B cell (primary cell): Measurements from ENCODE around the gene S100A9. TPM values are rescaled to one million over a fixed set of nuclear protein-coding genes. Genes with fewer than 3 reads are reported as not detected.

Source experiments
- ATAC-seq: fragments of 200-7000 bp; cut with Tn5 transposase; one replicate; pipeline ENCODE4 v1.10.0; 2021; ENCODE audit warnings: low read depth, mild to moderate bottlenecking, moderate number of reproducible peaks, moderate library complexity
- CTCF ChIA-PET: fragments of 350-600 bp; sonication (Branson Sonifier 250); formaldehyde crosslinking; loops from one replicate; lab custom pipeline; 2021; ENCODE audit warnings: antibody characterized with exemption, inconsistent platforms; lab: Charles Lee
- POLR2A ChIA-PET: fragments of 350-600 bp; sonication (Branson Sonifier 250); formaldehyde crosslinking; loops from one replicate; lab custom pipeline; 2021; ENCODE audit warnings: antibody characterized with exemption; lab: Charles Lee
- DNase-seq: peaks from one replicate; pipeline ENCODE4 v3.0.0; 2013
- H2AFZ ChIP-seq: 2 replicates; pipeline ENCODE4 v1.6.1; 2012; ENCODE audit warnings: mild to moderate bottlenecking, low read depth, low read length; ENCODE audit not compliant: insufficient read depth, poor library complexity, severe bottlenecking
- H3K27ac ChIP-seq, 2 donors: 1 replicate in 1 of 2; 2 replicates in 1 of 2; pipeline ENCODE4 v1.5.1; 2012 to 2013; ENCODE audit warnings: low read length in 2 of 2, mild to moderate bottlenecking in 2 of 2, moderate library complexity in 1 of 2
- H3K27me3 ChIP-seq, 4 experiments: fragments of 200-600 bp in 1 of 4; sonication (generic) in 1 of 4; replicated peaks in 1 of 4; 1 replicate in 2 of 4; 2 replicates in 2 of 4; pipeline versions ENCODE4 v1.6.1 to v1.7.0; 2013 to 2016; ENCODE audit warnings: low read length in 3 of 4, mild to moderate bottlenecking in 2 of 4, mixed read lengths in 1 of 4, moderate library complexity in 1 of 4; ENCODE audit not compliant: insufficient read depth in 4 of 4, control insufficient read depth in 3 of 4; ENCODE audit errors: control extremely low read depth in 1 of 4
- H3K36me3 ChIP-seq, 2 experiments: replicated peaks in 1 of 2; 1 replicate in 1 of 2; 2 replicates in 1 of 2; pipeline versions ENCODE4 v1.6.1 to v1.7.1; 2013; ENCODE audit warnings: low read length in 1 of 2; ENCODE audit not compliant: insufficient read depth in 2 of 2, control insufficient read depth in 1 of 2; ENCODE audit errors: control extremely low read depth in 1 of 2, extremely low read depth in 1 of 2
- H3K4me1 ChIP-seq, 2 donors: fragments of 200-600 bp in 1 of 2; sonication (generic) in 1 of 2; 1 replicate in 1 of 2; 2 replicates in 1 of 2; pipeline versions ENCODE4 v1.5.1 to v1.6.1; 2013 to 2017; ENCODE audit warnings: low read length in 2 of 2; ENCODE audit not compliant: control insufficient read depth in 2 of 2, insufficient read depth in 2 of 2
- H3K4me2 ChIP-seq: replicated peaks from 2 replicates; pipeline ENCODE3; 2012; ENCODE audit warnings: mild to moderate bottlenecking, low read depth, low read length; ENCODE audit not compliant: poor library complexity, severe bottlenecking
- H3K4me3 ChIP-seq, 5 experiments: fragments of 200-600 bp in 1 of 5; sonication (generic) in 1 of 5; 1 replicate in 3 of 5; 2 replicates in 2 of 5; pipeline versions ENCODE4 v1.5.1 to v1.7.0; 2011 to 2016; ENCODE audit warnings: low read length in 4 of 5, mild to moderate bottlenecking in 4 of 5, low read depth in 2 of 5, control low read depth in 1 of 5, moderate library complexity in 1 of 5; ENCODE audit not compliant: insufficient read depth in 1 of 5; ENCODE audit errors: control extremely low read depth in 1 of 5, extremely low read depth in 1 of 5
- H3K79me2 ChIP-seq: fragments of 200-600 bp; sonication (generic); one replicate; pipeline ENCODE4 v1.6.0; 2016; ENCODE audit warnings: low read length; ENCODE audit not compliant: control insufficient read depth, insufficient read depth
- H3K9ac ChIP-seq: fragments of 200-600 bp; sonication (generic); 2 replicates; pipeline ENCODE4 v1.6.1; 2017; ENCODE audit warnings: mild to moderate bottlenecking, low read length, moderate library complexity
- H3K9me3 ChIP-seq, 3 donors: one replicate each; pipeline versions ENCODE4 v1.6.1 to v1.7.1; 2013; ENCODE audit warnings: low read length in 2 of 3; ENCODE audit not compliant: control insufficient read depth in 2 of 3, insufficient read depth in 1 of 3; ENCODE audit errors: control extremely low read depth in 1 of 3
- H4K20me1 ChIP-seq: 2 replicates; pipeline ENCODE4 v1.6.0; 2012; ENCODE audit warnings: mild to moderate bottlenecking, low read length; ENCODE audit not compliant: insufficient read depth, control insufficient read depth, poor library complexity, severe bottlenecking
- H3K27ac Mint-ChIP-seq: one replicate; pipeline ENCODE4 v1.8.0; 2021; ENCODE audit warnings: mixed read lengths
- H3K27me3 Mint-ChIP-seq: one replicate; pipeline ENCODE4 v1.8.0; 2021; ENCODE audit warnings: mixed read lengths
- H3K4me1 Mint-ChIP-seq: one replicate; pipeline ENCODE4 v1.8.0; 2021; ENCODE audit warnings: mixed read lengths
- H3K4me3 Mint-ChIP-seq: one replicate; pipeline ENCODE4 v1.8.0; 2021; ENCODE audit warnings: mixed read lengths
- H3K9me3 Mint-ChIP-seq: one replicate; pipeline ENCODE4 v1.8.0; 2022; ENCODE audit warnings: mixed read lengths; ENCODE audit not compliant: insufficient read depth
- CTCF ChIP-seq: fragments of 200-600 bp; IDR thresholded peaks from one replicate; pipeline ENCODE4 v1.8.0; 2022; ENCODE audit warnings: antibody characterized with exemption, mild to moderate bottlenecking
- EZH2 ChIP-seq: IDR thresholded peaks from 2 replicates; pipeline ENCODE4 v1.6.1; 2012; ENCODE audit warnings: borderline replicate concordance, low read depth, mild to moderate bottlenecking, moderate library complexity, low read length; ENCODE audit not compliant: insufficient read depth, poor library complexity, severe bottlenecking
- WGBS: methylation state at CpG from one replicate; pipeline ENCODE4 v1.1.5; 2013; ENCODE audit warnings: missing lambda C conversion rate; ENCODE audit not compliant: insufficient coverage; 5-methylcytosine and 5-hydroxymethylcytosine counted together
- intact Hi-C: fragments of 100-400 bp; cut with micrococcal nuclease; formaldehyde crosslinking; loops from one replicate; pipeline ENCODE4 v1.10.0; 2022
- polyA plus RNA-seq: library from polyadenylated mRNA; depleted of rRNA; stranded (reverse); fragments of >200 nt; gene quantifications from 2 replicates; pipeline ENCODE4 v1.2.3, GENCODE V29; 2012
- total RNA-seq, 2 donors: library from RNA; stranded (reverse); fragments of 120-200 nt in 1 of 2; gene quantifications; 1 replicate in 1 of 2; 2 replicates in 1 of 2; pipeline versions ENCODE4 v1.2.3 to v1.2.4, GENCODE V29; 2013 to 2022

Gene S100A9
- total and polyA plus RNA-seq, 2 donors (not counting 1 experiment from before 2014, with no cell fraction given) = 4.2 to 66.6 TPM

- TF ChIP-seq EZH2 (no peak), CTCF (no peak)
- Histone ChIP-seq H3K27ac (no peak overlapping the region), H3K36me3 (no peaks in the 10 kb centered on the region), H4K20me1 (no peaks in the 10 kb centered on the region), H2AFZ (no peak overlapping the region), H3K79me2 (no peaks in the 10 kb centered on the region), H3K4me1 (no peaks in the 10 kb centered on the region), H3K4me3 (no peak overlapping the region), H3K9ac (no peak overlapping the region), H3K9me3 (no peaks in the 10 kb centered on the region), H3K4me2 (no peak overlapping the region), H3K27me3 (peaks cover 0 to 4% (median 0%) of the 10 kb centered on the region in 4 experiments)
- CTCF ChIA-PET = no interaction called here
- Mint-ChIP-seq H3K9me3 (no peaks in the 10 kb centered on the region), H3K27me3 (peaks cover 33% of the 10 kb centered on the region), H3K4me1 (no peaks in the 10 kb centered on the region), H3K27ac (no peak overlapping the region), H3K4me3 (no peak overlapping the region)
- ATAC-seq (no peak), DNase-seq (no peak)
- POLR2A ChIA-PET = no interaction called here
- no CpG with 5 or more reads among the region's 4 CpGs for WGBS
- intact Hi-C loops = no loop called here
Measured at GRCh38 chr1:153387001-153387400, 29.3 kb downstream of the S100A9 start.

- Histone ChIP-seq H3K27me3 (peaks cover 0 to 5% (median 0%) of the 10 kb centered on the region in 4 experiments), H3K4me2 (no peak overlapping the region), H3K27ac (no peak overlapping the region), H3K9me3 (no peaks in the 10 kb centered on the region), H3K4me3 (no peak overlapping the region), H2AFZ (no peak overlapping the region), H3K36me3 (no peaks in the 10 kb centered on the region), H3K9ac (no peak overlapping the region), H3K79me2 (no peaks in the 10 kb centered on the region), H3K4me1 (no peaks in the 10 kb centered on the region), H4K20me1 (no peaks in the 10 kb centered on the region)
- TF ChIP-seq EZH2 (no peak), CTCF (no peak)
- ChIA-PET POLR2A (no interaction called here), CTCF (no interaction called here)
- Mint-ChIP-seq H3K4me1 (no peaks in the 10 kb centered on the region), H3K27ac (no peak overlapping the region), H3K27me3 (peaks cover 30% of the 10 kb centered on the region), H3K9me3 (no peaks in the 10 kb centered on the region), H3K4me3 (no peak overlapping the region)
- intact Hi-C loops = no loop called here
- WGBS = 95% methylated on average over 2 of the region's 4 CpGs
- ATAC-seq (no peak), DNase-seq (no peak)
Measured at GRCh38 chr1:153387785-153388184, 30.1 kb downstream of the S100A9 start.
